Stimulated activated CD4-positive, alpha-beta T cell treated with anti-CD3 and anti-CD28 coated beads, Interleukin-2, amount 100 ng/mL, for 4 hours (primary cell): ENCODE data around the gene ABCA4.

ENCODE experiments used
- DNase-seq: peaks from one replicate; pipeline ENCODE4 v3.0.0-alpha.2; 2020; ENCODE audit warnings: low read depth

ABCA4 gene

GRCh38 chr1:94083681-94084080 is 37.3 kb downstream of the ABCA4 start:
- DNase-seq, result no peak

GRCh38 chr1:94081566-94082344 is 39.2 kb downstream of the ABCA4 start:
- no peak for DNase-seq

- no peak for DNase-seq
These were observed 41.0 kb downstream of the ABCA4 start for GRCh38 chr1:94079989-94080388.

GRCh38 chr1:94079080-94079940 is 41.6 kb downstream of the ABCA4 start:
- no peak for DNase-seq

- DNase-seq, result no peak
These were observed 48.0 kb downstream of the ABCA4 start for GRCh38 chr1:94072840-94073522.

GRCh38 chr1:94071976-94072375 is 49.0 kb downstream of the ABCA4 start:
- DNase-seq, result no peak

GRCh38 chr1:94071391-94071790 is 49.6 kb downstream of the ABCA4 start:
- no peak for DNase-seq

GRCh38 chr1:94070865-94071264 is 50.1 kb downstream of the ABCA4 start:
- no peak for DNase-seq

GRCh38 chr1:94069919-94070285 is 51.0 kb downstream of the ABCA4 start:
- no peak for DNase-seq

- no peak for DNase-seq
These were observed 51.7 kb downstream of the ABCA4 start for GRCh38 chr1:94068999-94069918.

- no peak for DNase-seq
These were observed 52.6 kb downstream of the ABCA4 start for GRCh38 chr1:94068096-94068998.

GRCh38 chr1:94067196-94067595 is 53.8 kb downstream of the ABCA4 start:
- DNase-seq, result no peak

- DNase-seq, result no peak
These were observed 57.6 kb downstream of the ABCA4 start for GRCh38 chr1:94063379-94063778.

- no peak for DNase-seq
These were observed 59.2 kb downstream of the ABCA4 start for GRCh38 chr1:94061513-94062443.

- DNase-seq, result no peak
These were observed 60.2 kb downstream of the ABCA4 start for GRCh38 chr1:94060720-94061119.

GRCh38 chr1:94058766-94059165 is 62.2 kb downstream of the ABCA4 start:
- no peak for DNase-seq

GRCh38 chr1:94056996-94057395 is 64.0 kb downstream of the ABCA4 start:
- no peak for DNase-seq

- no peak for DNase-seq
These were observed 64.8 kb downstream of the ABCA4 start for GRCh38 chr1:94056171-94056570.

- no peak for DNase-seq
These were observed 65.4 kb downstream of the ABCA4 start for GRCh38 chr1:94055459-94056122.
